ENCODE results near the gene DSCAM.
A peak's percentile ranks its signal among the peaks of the same experiment; 100 is the strongest.
"Not testable (repeated sequence)": the region's sequence is repeated elsewhere in the genome, so short reads cannot be mapped to it uniquely, and the experiment has no call there.

DSCAM gene

DNA sequence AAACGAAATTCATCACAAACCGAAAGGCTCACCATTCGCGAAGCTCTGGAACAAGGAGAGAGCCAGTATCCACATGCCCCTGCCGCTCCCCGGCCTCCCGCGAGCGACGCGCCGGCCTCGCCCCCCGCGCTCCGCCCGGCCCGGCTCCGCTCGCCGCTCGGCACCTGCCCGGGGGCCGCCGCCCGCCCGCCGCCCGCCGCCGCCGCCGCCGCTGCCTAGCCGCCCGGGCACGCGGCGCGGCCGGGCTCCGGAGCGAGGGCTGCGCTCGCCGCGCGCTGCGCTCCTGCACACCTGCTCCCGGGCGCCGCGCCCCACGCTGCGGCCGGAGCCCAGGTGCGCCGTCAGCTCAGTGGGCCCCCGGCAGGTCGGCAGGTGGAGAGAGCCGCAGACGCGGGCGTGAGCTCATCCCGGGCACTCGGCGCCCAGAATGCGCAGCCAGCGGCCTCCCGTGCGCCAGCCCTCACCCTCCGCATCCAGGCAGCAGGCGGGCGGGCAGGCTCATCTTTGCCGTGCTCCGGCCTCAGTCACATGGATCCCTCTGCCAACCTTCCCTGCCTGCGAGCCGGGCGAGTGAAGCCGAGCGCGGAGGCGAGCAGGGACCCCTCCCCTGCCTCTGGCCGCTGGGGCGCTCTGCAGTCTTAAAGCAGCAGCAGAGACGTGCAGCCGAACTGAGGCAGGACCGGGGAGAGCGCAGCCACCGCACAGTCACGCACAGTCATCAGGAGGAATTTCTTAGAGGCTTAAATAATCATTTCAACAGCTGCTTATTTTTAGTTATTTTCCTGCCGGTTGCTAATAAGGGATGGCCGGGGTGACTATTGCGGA is at the start of gene DSCAM:
Gene DSCAM, minus strand, starts transcription at position 572 of the 825 bp plus-strand sequence. Its CDS starts 497 bp downstream, at position 75.
- no peak for DNase-seq (ENCODE audit: low spot score)

DNA sequence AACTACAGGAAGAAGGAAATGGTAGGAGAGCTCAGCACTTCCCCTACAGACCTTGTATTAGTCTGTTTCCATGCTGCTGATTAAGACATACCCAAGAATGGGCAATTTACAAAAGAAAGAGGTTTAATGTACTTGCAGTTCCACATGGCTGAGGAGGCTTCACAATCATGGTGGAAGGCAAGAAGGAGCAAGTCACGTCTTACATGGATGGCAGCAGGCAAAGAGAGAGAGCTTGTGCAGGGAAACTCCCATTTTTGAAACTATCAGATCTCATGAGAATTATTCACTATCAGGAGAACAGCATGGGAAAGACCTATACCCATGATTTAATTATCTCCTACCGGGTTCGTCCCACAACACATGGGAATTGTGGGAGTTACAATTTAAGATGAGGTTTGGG is 48.7 kb upstream of the DSCAM start:
- DNase-seq (ENCODE audit: low spot score): not testable (repeated sequence)

GRCh38 chr21:40886931-40887330 is 40.0 kb upstream of the DSCAM start:
- no peak for DNase-seq (ENCODE audit: low spot score)

- DNase-seq (ENCODE audit: low spot score): no peak
Observed at GRCh38 chr21:40886006-40886405, 39.0 kb upstream of the DSCAM start.

GRCh38 chr21:40882192-40882915 is 35.4 kb upstream of the DSCAM start:
- DNase-seq (ENCODE audit: low spot score): no peak

DNA sequence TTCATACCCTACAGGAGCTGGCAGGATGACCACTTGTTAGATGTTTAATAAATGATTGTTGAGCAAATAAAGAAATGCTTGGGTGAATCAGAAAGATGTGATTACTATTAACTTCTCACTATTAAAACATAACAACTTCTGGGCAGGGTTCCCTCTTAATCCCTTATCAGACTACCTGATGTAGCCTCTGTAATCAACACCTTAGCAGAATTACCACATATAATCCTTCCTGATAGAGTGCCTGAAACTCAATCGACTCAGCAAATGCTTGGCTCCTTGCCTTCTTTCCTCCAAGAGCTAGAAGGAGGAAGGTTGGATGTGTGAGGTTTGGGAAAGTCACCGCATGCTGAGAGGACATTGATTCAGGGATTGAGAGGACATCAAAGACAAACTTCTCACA is 34.8 kb upstream of the DSCAM start:
- no peak for DNase-seq (ENCODE audit: low spot score)

DNA sequence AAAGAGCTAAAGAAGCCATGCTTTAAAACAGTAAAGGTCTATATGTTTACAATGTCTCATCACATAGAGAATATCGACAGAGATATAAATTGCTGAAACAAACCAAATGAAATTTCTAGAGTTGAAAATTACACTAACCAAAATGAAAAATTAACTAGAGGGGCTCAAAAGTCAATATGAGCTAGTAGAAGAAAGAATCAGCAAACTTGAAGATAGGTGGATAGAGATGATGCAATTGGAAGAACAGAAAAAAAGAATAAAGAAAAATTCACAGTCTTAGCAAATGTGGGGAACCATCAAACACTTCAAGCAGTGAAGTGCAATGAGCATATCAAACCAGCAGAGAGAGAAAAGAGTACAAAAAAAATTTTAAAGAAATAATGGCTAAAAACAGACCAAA is 24.1 kb upstream of the DSCAM start:
- no peak for DNase-seq (ENCODE audit: low spot score)

DNA sequence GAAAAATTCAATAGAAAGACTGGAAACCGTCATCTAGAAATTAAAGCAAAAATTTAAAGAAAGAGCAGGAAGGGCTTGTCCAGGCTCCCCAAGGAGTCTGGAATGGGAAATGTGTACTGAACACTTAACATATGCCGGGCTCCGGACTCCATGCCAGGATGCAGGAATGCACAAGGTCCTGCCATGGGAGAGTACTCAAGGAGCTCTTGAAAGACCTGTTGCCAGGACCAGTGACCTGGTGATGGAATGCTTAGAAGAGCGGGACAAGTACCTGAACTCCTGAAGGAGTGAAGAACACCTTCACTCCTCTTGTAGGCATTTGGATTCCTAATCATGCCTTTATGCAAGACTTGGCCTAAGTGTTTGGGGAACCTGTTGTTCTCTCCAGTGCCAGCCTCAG is 16.9 kb upstream of the DSCAM start:
- no peak for DNase-seq (ENCODE audit: low spot score)

GRCh38 chr21:40858517-40858916 is 11.6 kb upstream of the DSCAM start:
- DNase-seq (ENCODE audit: low spot score): no peak

DNA sequence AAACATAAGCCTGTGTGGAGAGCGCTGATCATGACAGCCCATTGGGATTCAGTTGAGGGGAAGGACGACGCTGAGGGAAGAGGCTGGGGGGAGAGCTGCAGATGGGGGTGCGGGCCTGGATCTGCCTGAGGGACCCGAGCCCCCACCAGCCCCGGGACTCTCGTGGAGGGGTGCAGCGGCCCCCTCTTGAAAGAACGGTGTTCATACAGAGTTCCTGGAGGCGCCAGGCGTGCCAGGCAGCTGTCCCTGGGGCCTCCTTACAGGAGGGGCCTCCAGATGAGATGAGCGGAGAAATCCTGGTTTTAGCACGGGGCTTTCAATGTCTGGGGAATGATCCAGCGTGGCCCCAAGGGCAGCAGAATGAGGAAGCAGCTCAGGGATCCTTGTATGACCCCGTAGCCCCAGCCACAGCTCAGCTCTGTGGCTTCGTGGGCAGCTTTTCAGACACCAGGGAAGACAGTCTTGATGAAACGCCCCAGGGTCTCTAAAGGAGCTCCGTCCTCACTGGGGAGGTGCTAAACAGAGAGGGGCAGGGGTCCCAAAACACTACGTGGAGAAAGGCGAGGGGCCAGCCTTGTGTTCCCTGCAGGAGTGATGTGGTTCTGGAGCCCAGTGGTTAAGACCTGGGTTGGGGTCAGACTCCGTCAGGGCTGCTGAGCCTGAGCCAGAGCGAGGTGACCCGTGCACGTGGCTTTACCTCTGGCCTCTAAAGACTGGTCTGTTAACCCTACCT is 7.2 kb upstream of the DSCAM start:
- DNase-seq (ENCODE audit: low spot score): no peak

GRCh38 chr21:40852563-40852962 is 5.6 kb upstream of the DSCAM start:
- DNase-seq (ENCODE audit: low spot score): no peak

DNA sequence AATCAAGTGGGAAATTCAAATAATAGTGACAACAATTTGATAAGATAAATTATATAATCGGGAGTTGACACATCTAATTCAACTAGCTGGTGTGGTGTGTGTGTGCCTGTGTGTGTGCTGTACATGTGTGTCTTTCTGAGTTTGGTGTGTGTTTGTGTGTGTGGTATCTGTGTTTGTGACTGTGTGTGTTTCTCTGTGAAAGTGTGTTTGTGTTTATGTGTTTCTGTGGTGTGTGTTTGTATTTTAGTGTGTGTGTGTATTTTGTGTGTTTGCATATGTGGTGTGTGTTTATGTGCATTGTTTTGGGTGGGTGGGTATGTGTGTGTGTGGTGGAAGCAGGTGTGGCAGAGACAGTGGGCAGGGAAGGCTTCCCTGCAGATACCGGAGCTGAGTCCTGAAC is 4.8 kb upstream of the DSCAM start:
- no peak for DNase-seq (ENCODE audit: low spot score)

DNA sequence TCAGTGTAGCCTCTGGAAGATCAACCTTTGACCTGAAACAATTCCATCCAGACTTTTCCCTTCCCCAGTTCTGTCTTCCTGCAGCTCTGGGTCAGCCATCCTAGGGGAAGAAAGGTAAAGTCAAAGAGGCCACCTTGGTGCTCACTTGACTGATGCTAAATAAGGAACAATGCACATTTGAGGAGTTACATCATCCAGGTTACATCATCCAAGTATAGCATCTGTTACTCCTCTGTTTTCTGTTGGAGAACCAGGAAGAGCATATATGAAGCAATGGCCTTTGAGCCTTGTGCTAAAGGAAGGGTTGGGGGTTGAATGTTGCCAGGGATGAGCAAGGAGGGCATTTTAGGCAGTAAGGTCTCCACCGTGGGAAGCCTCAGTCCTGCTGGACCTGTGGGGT is 3.1 kb upstream of the DSCAM start:
- DNase-seq (ENCODE audit: low spot score): no peak

DNA sequence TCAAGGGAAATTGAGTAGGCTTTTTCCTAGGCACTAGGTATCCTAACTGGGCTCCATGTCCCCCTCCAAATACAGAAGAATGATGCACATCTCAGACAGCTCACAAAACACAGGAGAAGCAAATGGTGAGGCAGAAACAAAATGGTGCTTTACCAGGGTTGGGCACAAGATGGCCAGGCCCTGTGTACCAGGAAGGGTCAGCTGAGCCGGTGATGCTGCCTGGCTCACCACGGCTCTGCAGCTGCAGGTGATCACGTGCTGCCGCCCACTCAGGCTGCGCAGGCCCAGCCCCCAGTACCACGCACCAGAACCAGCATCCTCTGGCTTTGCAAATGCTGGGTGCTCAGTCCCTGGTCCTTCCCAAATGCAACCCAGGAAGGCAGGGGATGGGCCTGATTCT is 993 bp upstream of the DSCAM start:
- DNase-seq (ENCODE audit: low spot score): no peak

DNA sequence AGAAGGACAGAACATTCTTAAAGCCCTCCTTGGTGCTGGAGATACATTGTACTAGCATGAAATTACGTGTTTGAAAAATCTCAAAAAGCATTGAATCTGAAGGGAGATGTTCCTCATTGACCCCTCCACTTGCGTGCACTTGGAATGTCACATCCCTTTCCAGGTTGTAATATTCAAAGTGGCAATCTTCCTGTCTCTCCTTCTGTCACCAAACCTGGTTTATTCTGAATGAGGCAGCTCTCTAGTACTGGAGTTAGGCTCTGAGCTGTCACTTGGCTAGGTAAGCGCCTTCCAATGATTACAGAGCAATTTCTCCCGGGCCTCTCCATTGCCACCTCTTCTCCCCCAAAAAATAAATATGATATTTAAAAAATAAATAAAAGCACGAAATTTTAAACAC is 855 bp downstream of the DSCAM start:
- no peak for DNase-seq (ENCODE audit: low spot score)

DNA sequence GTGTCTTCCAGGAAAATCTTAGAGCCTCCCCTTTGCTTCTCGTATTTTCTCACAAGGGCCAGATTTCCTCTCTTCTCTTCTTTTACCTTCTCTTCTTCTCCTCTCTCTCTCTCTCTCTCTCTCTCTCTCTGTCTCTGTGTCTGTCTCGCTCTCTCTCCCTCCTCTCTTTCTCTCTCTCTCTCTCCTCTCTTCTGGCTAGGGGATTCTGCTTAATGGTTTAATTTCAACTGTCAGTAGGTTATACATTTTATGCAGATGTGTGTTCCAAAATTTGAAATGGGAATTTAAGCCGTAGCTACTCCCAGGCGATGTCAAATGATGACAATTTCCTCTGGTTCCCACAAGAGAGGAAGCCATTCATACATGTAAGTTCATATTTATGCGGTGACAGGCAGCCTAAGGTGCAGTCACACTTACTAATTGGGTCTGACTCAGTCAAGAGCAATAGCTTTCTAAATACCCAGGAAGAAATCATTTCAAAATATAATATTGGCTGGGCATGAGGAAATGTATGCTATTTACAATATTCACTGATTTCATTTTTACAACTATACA is 1.4 kb downstream of the DSCAM start:
- peak; percentile 82 for DNase-seq (ENCODE audit: low spot score)

GRCh38 chr21:40844935-40845334 is 2.0 kb downstream of the DSCAM start:
- no peak for DNase-seq (ENCODE audit: low spot score)

DNA sequence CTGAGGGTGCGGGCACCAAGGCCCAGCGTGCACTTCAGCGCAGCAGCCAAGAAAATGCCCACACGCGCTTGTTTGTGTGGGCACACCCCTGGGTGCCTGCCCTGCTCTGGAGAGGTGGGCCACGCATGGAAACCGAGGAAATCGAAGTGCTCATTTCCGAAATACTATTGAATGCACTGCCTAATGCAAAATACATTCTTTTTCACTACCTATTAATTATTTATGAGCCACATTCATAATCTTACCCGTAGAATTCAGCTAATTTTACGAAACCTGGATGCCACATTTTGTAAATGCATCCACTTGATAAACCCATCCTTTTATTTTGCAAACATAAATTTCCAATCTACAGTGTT is 4.8 kb downstream of the DSCAM start:
- DNase-seq (ENCODE audit: low spot score): no peak

GRCh38 chr21:40841524-40842196 is 5.3 kb downstream of the DSCAM start:
- peak; percentile 39 for DNase-seq (ENCODE audit: low spot score)

DNA sequence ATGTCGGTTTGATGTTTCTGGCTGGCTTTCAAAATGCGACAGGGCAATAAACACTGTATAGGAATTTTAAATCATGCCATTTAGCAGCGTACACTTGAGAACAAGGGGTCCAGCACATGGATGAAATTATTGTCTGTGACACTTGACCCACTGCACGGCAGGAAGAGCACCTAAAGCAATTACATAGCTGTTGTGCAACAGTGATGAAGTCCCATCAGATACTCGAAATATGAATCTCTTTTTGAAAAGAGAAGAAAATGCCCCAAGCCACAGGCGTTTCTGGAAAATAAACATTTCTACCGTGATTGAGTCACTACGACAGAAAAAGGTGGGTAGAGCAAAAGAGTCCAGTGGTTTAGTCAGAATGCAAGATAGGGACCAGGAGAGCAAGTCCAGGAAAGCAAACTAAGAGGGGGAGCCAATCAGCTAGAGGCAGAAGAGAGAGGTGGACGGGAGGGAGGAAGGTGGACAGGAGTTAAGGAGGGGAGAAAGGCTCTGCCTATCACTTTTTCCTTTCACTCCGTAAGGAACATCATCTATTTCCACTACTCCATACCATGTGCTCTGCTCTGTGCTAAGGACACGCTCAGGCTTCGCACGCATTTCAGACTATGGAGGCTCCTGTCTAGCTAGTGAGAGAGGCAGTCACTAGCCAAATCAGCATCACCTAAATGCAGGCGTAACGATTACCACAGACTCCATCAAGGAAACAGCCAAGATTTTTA is 6.4 kb downstream of the DSCAM start:
- DNase-seq (ENCODE audit: low spot score): no peak

GRCh38 chr21:40839521-40839920 is 7.4 kb downstream of the DSCAM start:
- no peak for DNase-seq (ENCODE audit: low spot score)

Data from kidney capillary endothelial cell (primary cell).